ENCODE measurements around the gene TRAPPC10. TPM values are rescaled to one million over a fixed set of nuclear protein-coding genes. Genes with fewer than 3 reads are reported as not detected.

The TRAPPC10 gene
- total RNA-seq, 2 donors from 2014 or later, result 36.8 to 40.1 TPM

- Mint-ChIP-seq H3K27ac (peak overlapping the region; percentile 39), H3K9me3 (no peaks in the 10 kb centered on the region), H3K4me1 (peaks cover 19% of the 10 kb centered on the region), H3K36me3 (ENCODE audit: low read depth) (peaks cover 3% of the 10 kb centered on the region), H3K27me3 (ENCODE audit: insufficient read depth) (no peaks in the 10 kb centered on the region), H3K4me3 (no peak overlapping the region)
- no peak for DNase-seq
- no peaks in the 10 kb centered on the region for H3K27me3 ChIP-seq (ENCODE audit: control insufficient read depth, insufficient read depth, low read length, poor library complexity, severe bottlenecking)
- peaks cover 10% of the 10 kb centered on the region for H3K4me1 ChIP-seq (ENCODE audit: control insufficient read depth, insufficient read depth, low read length)
- TF ChIP-seq CTCF (conservative IDR thresholded peaks at IDR 0.05), result no peak
- no peak overlapping the region for H3K4me3 ChIP-seq (ENCODE audit: low read length)
- H3K36me3 ChIP-seq (ENCODE audit: control insufficient read depth, insufficient read depth, low read length), result no peaks in the 10 kb centered on the region
- no peak overlapping the region for H3K27ac ChIP-seq (ENCODE audit: low read depth, low read length)
- no peak overlapping the region for H3K9ac ChIP-seq (ENCODE audit: extremely low read depth, low read length, poor library complexity, severe bottlenecking)
- 70 to 82% methylated on average over 3 to 4 of the region's 4 CpGs for WGBS, 2 experiments (ENCODE audit: insufficient coverage in 1 of 2, insufficient read length in 1 of 2)
- H3K9me3 ChIP-seq (ENCODE audit: control insufficient read depth, low read length), result no peaks in the 10 kb centered on the region
These were observed 8.4 kb downstream of the TRAPPC10 start for GRCh38 chr21:44020551-44020950.

- no peak for TF ChIP-seq CTCF (conservative IDR thresholded peaks at IDR 0.05)
- H3K4me3 ChIP-seq (ENCODE audit: low read length), result no peak overlapping the region
- H3K36me3 ChIP-seq (ENCODE audit: control insufficient read depth, insufficient read depth, low read length), result no peaks in the 10 kb centered on the region
- peak overlapping the region; percentile 30 for H3K27ac Mint-ChIP-seq
- WGBS, 2 experiments (ENCODE audit: insufficient coverage in 1 of 2, insufficient read length in 1 of 2), result 88% methylated on average over 1 of the region's 1 CpG; no CpG with 5 or more reads in 1 of the 2 experiments
- no peak overlapping the region for H3K9ac ChIP-seq (ENCODE audit: extremely low read depth, low read length, poor library complexity, severe bottlenecking)
- peaks cover 24% of the 10 kb centered on the region for H3K4me1 Mint-ChIP-seq
- peaks cover 10% of the 10 kb centered on the region for H3K4me1 ChIP-seq (ENCODE audit: control insufficient read depth, insufficient read depth, low read length)
- no peak overlapping the region for H3K4me3 Mint-ChIP-seq
- no peak overlapping the region for H3K27ac ChIP-seq (ENCODE audit: low read depth, low read length)
- no peaks in the 10 kb centered on the region for H3K9me3 ChIP-seq (ENCODE audit: control insufficient read depth, low read length)
- H3K36me3 Mint-ChIP-seq (ENCODE audit: low read depth), result peaks cover 3% of the 10 kb centered on the region
- no peak for DNase-seq
- no peaks in the 10 kb centered on the region for H3K27me3 Mint-ChIP-seq (ENCODE audit: insufficient read depth)
- no peaks in the 10 kb centered on the region for H3K9me3 Mint-ChIP-seq
- H3K27me3 ChIP-seq (ENCODE audit: control insufficient read depth, insufficient read depth, low read length, poor library complexity, severe bottlenecking), result no peaks in the 10 kb centered on the region
These were observed 9.0 kb downstream of the TRAPPC10 start for GRCh38 chr21:44021064-44021463.

- H3K27me3 ChIP-seq (ENCODE audit: control insufficient read depth, insufficient read depth, low read length, poor library complexity, severe bottlenecking), result no peaks in the 10 kb centered on the region
- no peaks in the 10 kb centered on the region for H3K36me3 ChIP-seq (ENCODE audit: control insufficient read depth, insufficient read depth, low read length)
- H3K4me3 Mint-ChIP-seq, result no peak overlapping the region
- H3K27ac ChIP-seq (ENCODE audit: low read depth, low read length), result no peak overlapping the region
- 100% methylated on average over 1 of the region's 1 CpG; no CpG with 5 or more reads in 1 of the 2 experiments for WGBS, 2 experiments (ENCODE audit: insufficient coverage in 1 of 2, insufficient read length in 1 of 2)
- DNase-seq, result no peak
- H3K9ac ChIP-seq (ENCODE audit: extremely low read depth, low read length, poor library complexity, severe bottlenecking), result no peak overlapping the region
- H3K9me3 Mint-ChIP-seq, result no peaks in the 10 kb centered on the region
- H3K27ac Mint-ChIP-seq, result no peak overlapping the region
- peaks cover 14% of the 10 kb centered on the region for H3K36me3 Mint-ChIP-seq (ENCODE audit: low read depth)
- no peaks in the 10 kb centered on the region for H3K27me3 Mint-ChIP-seq (ENCODE audit: insufficient read depth)
- H3K4me1 Mint-ChIP-seq, result peaks cover 29% of the 10 kb centered on the region
- no peak for TF ChIP-seq CTCF (conservative IDR thresholded peaks at IDR 0.05)
- H3K4me1 ChIP-seq (ENCODE audit: control insufficient read depth, insufficient read depth, low read length), result peaks cover 17% of the 10 kb centered on the region
- H3K4me3 ChIP-seq (ENCODE audit: low read length), result no peak overlapping the region
- H3K9me3 ChIP-seq (ENCODE audit: control insufficient read depth, low read length), result no peaks in the 10 kb centered on the region
These were observed 12.1 kb downstream of the TRAPPC10 start for GRCh38 chr21:44024257-44024656.

Data from endodermal cell (in vitro differentiated cells).